HL-60 (cell line): ENCODE data around the gene OVCA2.

Experiments
- DNase-seq, 2 experiments: peaks; one replicate each; pipeline ENCODE4 v3.0.0-alpha.2; 2010 to 2020; ENCODE audit warnings: low read depth in 1 of 2, low spot score in 1 of 2
- H3K27ac ChIP-seq: fragments of 250-450 bp; sonication (Bioruptor Pico); replicated peaks from 2 replicates; pipeline ENCODE4 v1.5.1; 2020; ENCODE audit warnings: mild to moderate bottlenecking, moderate library complexity
- H3K27me3 ChIP-seq: fragments of 250-450 bp; sonication (Bioruptor Pico); 2 replicates; pipeline ENCODE4 v1.5.1; 2021; ENCODE audit warnings: mild to moderate bottlenecking, moderate library complexity; ENCODE audit not compliant: insufficient read depth, poor library complexity, severe bottlenecking
- H3K4me3 ChIP-seq: replicated peaks from 2 replicates; pipeline ENCODE4 v1.5.1; 2011; ENCODE audit warnings: mild to moderate bottlenecking, control low read depth, low read length; ENCODE audit not compliant: insufficient read depth
- GABPA ChIP-seq: IDR thresholded peaks from 2 replicates; pipeline ENCODE4 v1.6.1; 2012; ENCODE audit warnings: low read depth
- POLR2AphosphoS5 ChIP-seq: IDR thresholded peaks from 2 replicates; pipeline ENCODE4 v1.6.1; 2012; ENCODE audit warnings: low read depth
- SPI1 ChIP-seq: IDR thresholded peaks from 2 replicates; pipeline ENCODE4 v1.6.1; 2012; ENCODE audit warnings: low read depth, mild to moderate bottlenecking, borderline replicate concordance
- TF ChIP-seq, protein P1 (sequence below): IDR thresholded peaks from one replicate; pipeline ENCODE4 v1.5.1; 2011; ENCODE audit warnings: low read length, control low read depth, inconsistent platforms; ENCODE audit not compliant: insufficient read depth
- TF ChIP-seq, protein P2 (sequence below): IDR thresholded peaks from 2 replicates; pipeline ENCODE4 v1.6.1; 2012; ENCODE audit warnings: low read depth; ENCODE audit not compliant: insufficient replicate concordance

OVCA2 gene

DNA sequence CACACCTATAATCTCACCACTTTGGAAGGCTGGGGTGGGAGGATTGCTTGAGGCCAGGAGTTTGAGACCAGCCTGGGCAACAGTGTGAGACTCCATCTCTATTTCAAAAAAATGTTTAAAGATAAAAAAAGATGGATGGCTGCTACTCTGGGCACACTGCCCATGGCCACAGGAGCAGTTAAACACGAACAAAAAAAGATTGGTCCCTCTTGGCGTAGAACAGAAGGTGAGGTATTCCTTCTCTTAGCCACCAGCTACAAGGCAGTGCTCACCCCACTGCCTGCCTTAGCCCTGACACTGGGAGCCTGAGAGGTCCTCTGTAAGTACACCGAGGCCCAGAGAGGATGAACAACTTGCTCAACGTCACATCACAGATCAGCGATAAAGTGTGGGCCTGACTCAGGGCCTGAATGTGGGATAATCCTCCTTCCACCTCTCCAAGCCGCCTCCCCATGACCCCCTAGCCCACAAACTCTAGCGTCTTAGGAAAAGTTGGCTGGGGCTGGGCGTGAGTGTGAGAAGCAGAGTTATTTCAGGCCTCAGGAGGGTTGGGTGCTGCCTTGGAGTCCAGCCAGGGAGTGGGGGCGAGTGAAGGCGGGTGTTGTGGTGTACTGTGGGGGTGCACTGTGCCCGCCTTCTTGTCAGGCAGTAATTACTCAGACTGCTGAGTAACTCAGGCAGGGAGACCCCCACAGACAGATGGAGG lies 14.1 kb upstream of the OVCA2 start:
- no peak for DNase-seq
- TF ChIP-seq SPI1 (no peak), POLR2AphosphoS5 (no peak), GABPA (no peak)
- TF ChIP-seq, protein P1, sequence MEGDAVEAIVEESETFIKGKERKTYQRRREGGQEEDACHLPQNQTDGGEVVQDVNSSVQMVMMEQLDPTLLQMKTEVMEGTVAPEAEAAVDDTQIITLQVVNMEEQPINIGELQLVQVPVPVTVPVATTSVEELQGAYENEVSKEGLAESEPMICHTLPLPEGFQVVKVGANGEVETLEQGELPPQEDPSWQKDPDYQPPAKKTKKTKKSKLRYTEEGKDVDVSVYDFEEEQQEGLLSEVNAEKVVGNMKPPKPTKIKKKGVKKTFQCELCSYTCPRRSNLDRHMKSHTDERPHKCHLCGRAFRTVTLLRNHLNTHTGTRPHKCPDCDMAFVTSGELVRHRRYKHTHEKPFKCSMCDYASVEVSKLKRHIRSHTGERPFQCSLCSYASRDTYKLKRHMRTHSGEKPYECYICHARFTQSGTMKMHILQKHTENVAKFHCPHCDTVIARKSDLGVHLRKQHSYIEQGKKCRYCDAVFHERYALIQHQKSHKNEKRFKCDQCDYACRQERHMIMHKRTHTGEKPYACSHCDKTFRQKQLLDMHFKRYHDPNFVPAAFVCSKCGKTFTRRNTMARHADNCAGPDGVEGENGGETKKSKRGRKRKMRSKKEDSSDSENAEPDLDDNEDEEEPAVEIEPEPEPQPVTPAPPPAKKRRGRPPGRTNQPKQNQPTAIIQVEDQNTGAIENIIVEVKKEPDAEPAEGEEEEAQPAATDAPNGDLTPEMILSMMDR, result no peak
- peaks cover 8% of the 10 kb centered on the region for H3K27me3 ChIP-seq
- H3K27ac ChIP-seq, result no peak overlapping the region
- H3K4me3 ChIP-seq, result no peak overlapping the region

DNA sequence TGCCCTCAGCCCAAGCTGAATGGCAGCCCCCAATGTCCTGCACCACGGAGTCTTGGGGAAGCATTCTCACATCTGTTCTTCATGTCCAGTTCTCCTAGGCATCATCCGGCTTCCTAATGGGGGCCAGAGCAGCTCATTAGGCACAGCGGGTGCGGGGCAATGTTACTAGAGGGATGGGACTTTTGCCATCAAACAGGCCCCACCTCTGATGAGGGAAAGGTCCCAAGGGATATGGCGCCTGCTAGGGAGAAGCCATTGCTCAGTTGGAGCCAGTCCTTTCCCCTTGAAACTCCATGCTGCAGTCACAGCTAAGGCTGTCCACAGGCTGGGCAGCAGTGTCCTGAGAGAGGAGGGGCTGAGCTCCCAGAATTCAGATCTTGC lies 13.6 kb upstream of the OVCA2 start:
- Histone ChIP-seq H3K4me3 (no peak overlapping the region), H3K27me3 (peaks cover 8% of the 10 kb centered on the region), H3K27ac (no peak overlapping the region)
- TF ChIP-seq GABPA, result no peak
- TF ChIP-seq POLR2AphosphoS5, result no peak
- TF ChIP-seq, protein P2, sequence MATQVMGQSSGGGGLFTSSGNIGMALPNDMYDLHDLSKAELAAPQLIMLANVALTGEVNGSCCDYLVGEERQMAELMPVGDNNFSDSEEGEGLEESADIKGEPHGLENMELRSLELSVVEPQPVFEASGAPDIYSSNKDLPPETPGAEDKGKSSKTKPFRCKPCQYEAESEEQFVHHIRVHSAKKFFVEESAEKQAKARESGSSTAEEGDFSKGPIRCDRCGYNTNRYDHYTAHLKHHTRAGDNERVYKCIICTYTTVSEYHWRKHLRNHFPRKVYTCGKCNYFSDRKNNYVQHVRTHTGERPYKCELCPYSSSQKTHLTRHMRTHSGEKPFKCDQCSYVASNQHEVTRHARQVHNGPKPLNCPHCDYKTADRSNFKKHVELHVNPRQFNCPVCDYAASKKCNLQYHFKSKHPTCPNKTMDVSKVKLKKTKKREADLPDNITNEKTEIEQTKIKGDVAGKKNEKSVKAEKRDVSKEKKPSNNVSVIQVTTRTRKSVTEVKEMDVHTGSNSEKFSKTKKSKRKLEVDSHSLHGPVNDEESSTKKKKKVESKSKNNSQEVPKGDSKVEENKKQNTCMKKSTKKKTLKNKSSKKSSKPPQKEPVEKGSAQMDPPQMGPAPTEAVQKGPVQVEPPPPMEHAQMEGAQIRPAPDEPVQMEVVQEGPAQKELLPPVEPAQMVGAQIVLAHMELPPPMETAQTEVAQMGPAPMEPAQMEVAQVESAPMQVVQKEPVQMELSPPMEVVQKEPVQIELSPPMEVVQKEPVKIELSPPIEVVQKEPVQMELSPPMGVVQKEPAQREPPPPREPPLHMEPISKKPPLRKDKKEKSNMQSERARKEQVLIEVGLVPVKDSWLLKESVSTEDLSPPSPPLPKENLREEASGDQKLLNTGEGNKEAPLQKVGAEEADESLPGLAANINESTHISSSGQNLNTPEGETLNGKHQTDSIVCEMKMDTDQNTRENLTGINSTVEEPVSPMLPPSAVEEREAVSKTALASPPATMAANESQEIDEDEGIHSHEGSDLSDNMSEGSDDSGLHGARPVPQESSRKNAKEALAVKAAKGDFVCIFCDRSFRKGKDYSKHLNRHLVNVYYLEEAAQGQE, result no peak
- TF ChIP-seq SPI1, result no peak
- TF ChIP-seq, protein P1, result no peak
- DNase-seq, result no peak

DNA sequence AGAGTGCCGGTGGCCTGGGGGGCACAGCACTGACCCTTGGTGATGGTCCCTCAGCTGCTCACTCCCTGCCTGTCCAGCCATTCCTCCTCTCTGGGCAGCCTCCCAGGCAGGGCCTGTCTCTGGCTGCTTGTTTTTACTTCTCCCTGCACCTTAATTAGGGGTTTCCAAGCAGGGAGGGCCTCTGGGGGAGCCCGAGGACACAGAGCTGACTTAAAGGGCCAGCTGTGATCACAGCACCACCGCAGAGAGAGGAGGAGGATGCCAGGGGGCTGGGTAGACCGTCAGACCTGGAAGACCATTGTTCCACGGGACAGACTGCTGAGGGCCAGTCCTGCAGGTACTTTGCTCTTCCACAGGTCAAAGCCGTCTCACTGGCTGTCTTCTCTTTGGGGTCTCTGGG lies 13.1 kb upstream of the OVCA2 start:
- TF ChIP-seq, protein P1, result no peak
- no peak for TF ChIP-seq GABPA
- TF ChIP-seq SPI1, result no peak
- TF ChIP-seq POLR2AphosphoS5, result no peak
- TF ChIP-seq, protein P2, result no peak
- Histone ChIP-seq H3K4me3 (no peak overlapping the region), H3K27me3 (peaks cover 8% of the 10 kb centered on the region), H3K27ac (no peak overlapping the region)
- no peak for DNase-seq
